HepG2 (cell line): ENCODE data around the gene SULT1C4. TPM values are rescaled to one million over a fixed set of nuclear protein-coding genes. Genes with fewer than 3 reads are reported as not detected.

Experiments used
- CHCHD3 ChIP-seq: sonication (generic); formaldehyde crosslinking; IDR thresholded peaks from 2 replicates; pipeline ENCODE4 v1.8.0; 2022; ENCODE audit warnings: mild to moderate bottlenecking, missing genetic modification reagents, moderate library complexity
- FUBP1 ChIP-seq: sonication (generic); formaldehyde crosslinking; IDR thresholded peaks from 2 replicates; pipeline ENCODE4 v1.5.1; 2020; ENCODE audit warnings: missing genetic modification reagents, mild to moderate bottlenecking, borderline replicate concordance
- KLF11 ChIP-seq: IDR thresholded peaks from 2 replicates; pipeline ENCODE4 v1.6.1; 2016; ENCODE audit warnings: missing compliant biosample characterization
- POLR2A ChIP-seq, 2 experiments: IDR thresholded peaks; 2 replicates each; pipeline ENCODE4 v1.6.1; 2011; ENCODE audit warnings: low read depth in 2 of 2, low read length in 2 of 2, mild to moderate bottlenecking in 1 of 2, moderate library complexity in 1 of 2; ENCODE audit not compliant: insufficient read depth in 1 of 2
- PPARG ChIP-seq: conservative IDR thresholded peaks from 2 replicates; pipeline ENCODE4 v1.6.1; 2016; ENCODE audit warnings: missing biosample characterization, missing genetic modification reagents
- RARA ChIP-seq: IDR thresholded peaks from 2 replicates; pipeline ENCODE4 v1.6.1; 2016; ENCODE audit warnings: missing genetic modification reagents, missing compliant biosample characterization
- RXRB ChIP-seq: IDR thresholded peaks from 2 replicates; pipeline ENCODE4 v1.6.1; 2016; ENCODE audit warnings: borderline replicate concordance, missing genetic modification reagents, missing compliant biosample characterization
- SMARCE1 ChIP-seq: fragments of 450-650 bp; IDR thresholded peaks from 2 replicates; pipeline ENCODE4 v1.6.1; 2017; ENCODE audit warnings: borderline replicate concordance
- SP2 ChIP-seq: sonication (generic); formaldehyde crosslinking; IDR thresholded peaks from 2 replicates; pipeline ENCODE4 v1.5.1; 2020; ENCODE audit warnings: mild to moderate bottlenecking, missing genetic modification reagents
- THYN1 ChIP-seq: sonication (generic); formaldehyde crosslinking; IDR thresholded peaks from 2 replicates; pipeline ENCODE4 v1.8.1; 2023; ENCODE audit warnings: low read depth, mild to moderate bottlenecking, moderate library complexity, missing genetic modification reagents, borderline replicate concordance
- ZBTB37 ChIP-seq: sonication (generic); formaldehyde crosslinking; IDR thresholded peaks from 2 replicates; pipeline ENCODE4 v1.4.0; 2020; ENCODE audit warnings: mild to moderate bottlenecking, missing genetic modification reagents
- ZNF451 ChIP-seq: sonication (generic); formaldehyde crosslinking; IDR thresholded peaks from 2 replicates; pipeline ENCODE4 v1.5.0; 2020; ENCODE audit warnings: mild to moderate bottlenecking, missing genetic modification reagents
- ZNF564 ChIP-seq: sonication (generic); formaldehyde crosslinking; IDR thresholded peaks from 2 replicates; pipeline ENCODE4 v1.8.1; 2023; ENCODE audit warnings: mild to moderate bottlenecking, missing genetic modification reagents
- ZNF879 ChIP-seq: sonication (generic); formaldehyde crosslinking; IDR thresholded peaks from 2 replicates; pipeline ENCODE4 v1.8.1; 2023; ENCODE audit warnings: missing genetic modification reagents
- polyA plus RNA-seq, 8 experiments: library from polyadenylated mRNA; depleted of rRNA in 3 of 8; stranded (reverse) in 7 of 8; unstranded in 1 of 8; fragments of >200 nt; fragmentation: Illumina TruSeq in 4 of 8; extraction: Trizol in 4 of 8; gene quantifications; 2 replicates each; pipeline versions ENCODE4 v1.2.1 to v1.2.3, GENCODE V29; 2011 to 2016; ENCODE audit warnings: low read depth in 4 of 8, missing spikeins in 1 of 8, mixed read lengths in 1 of 8; ENCODE audit not compliant: insufficient read depth in 1 of 8
- total RNA-seq, 5 experiments: library from RNA; depleted of rRNA; stranded (reverse); fragments of >200 nt; fragmentation: Illumina TruSeq; extraction: Trizol; gene quantifications; 2 replicates each; pipeline ENCODE4 v1.2.3, GENCODE V29; 2016; ENCODE audit warnings: low read depth in 1 of 5
- TF ChIP-seq, protein P1 (sequence below): sonication (generic); formaldehyde crosslinking; IDR thresholded peaks from 2 replicates; pipeline ENCODE4 v1.5.0; 2020; ENCODE audit warnings: missing genetic modification reagents, mild to moderate bottlenecking, borderline replicate concordance
- TF ChIP-seq, protein P2 (sequence below): sonication (generic); formaldehyde crosslinking; IDR thresholded peaks from 2 replicates; pipeline ENCODE4 v1.5.0; 2020; ENCODE audit warnings: mild to moderate bottlenecking, missing genetic modification reagents, borderline replicate concordance

SULT1C4 gene
- total and polyA plus RNA-seq, 2 of the 13 experiments (the other 11 are each of a cell fraction or from before 2014, with no cell fraction given): 1.3 to 8.6 TPM

DNA sequence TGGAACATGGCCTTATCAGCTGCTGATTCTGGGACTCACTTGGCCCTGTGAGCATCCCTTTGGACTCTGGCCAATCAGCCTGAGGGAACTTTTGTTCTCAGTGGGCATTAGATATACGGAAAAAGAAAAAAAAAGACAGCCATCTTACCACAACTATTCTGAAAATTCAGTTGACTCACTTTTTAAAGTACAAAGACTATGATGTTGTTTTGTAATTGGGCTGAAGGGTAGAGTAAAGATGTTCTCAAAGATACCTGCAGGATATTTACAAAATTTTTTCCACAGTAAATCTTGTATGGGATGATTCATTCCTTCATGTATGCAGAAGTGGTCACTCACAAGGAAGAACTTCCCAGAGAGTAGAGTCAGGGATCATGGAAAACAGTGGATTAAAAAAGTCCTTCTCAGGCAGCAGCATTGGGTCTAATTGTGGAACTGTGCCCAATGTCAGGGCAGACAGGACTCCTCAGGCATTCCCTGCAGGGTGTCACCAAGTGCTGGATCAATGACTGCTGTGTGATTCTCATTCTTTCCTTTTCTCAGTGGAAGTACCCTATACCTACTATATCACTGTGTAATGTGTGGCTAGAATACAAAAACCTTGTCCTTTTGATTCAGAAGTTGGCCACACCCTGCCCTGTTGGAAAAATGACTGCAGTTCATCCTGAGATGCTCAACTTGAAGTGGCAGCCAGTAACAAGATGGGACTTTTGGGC is 35.4 kb downstream of the SULT1C4 start (continued):
- TF ChIP-seq, protein P1, sequence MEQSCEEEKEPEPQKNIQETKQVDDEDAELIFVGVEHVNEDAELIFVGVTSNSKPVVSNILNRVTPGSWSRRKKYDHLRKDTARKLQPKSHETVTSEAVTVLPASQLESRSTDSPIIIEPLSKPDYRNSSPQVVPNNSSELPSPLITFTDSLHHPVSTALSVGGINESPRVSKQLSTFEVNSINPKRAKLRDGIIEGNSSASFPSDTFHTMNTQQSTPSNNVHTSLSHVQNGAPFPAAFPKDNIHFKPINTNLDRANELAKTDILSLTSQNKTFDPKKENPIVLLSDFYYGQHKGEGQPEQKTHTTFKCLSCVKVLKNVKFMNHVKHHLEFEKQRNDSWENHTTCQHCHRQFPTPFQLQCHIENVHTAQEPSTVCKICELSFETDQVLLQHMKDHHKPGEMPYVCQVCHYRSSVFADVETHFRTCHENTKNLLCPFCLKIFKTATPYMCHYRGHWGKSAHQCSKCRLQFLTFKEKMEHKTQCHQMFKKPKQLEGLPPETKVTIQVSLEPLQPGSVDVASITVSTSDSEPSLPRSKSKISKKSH (CRISPR knock-in tag): no peak
- TF ChIP-seq KLF11 (CRISPR knock-in tag): no peak
- no peak for TF ChIP-seq ZNF451
- TF ChIP-seq POLR2A (IDR thresholded peaks at IDR 0.05; ENCODE audit: insufficient read depth in 1 of 2, low read depth in 2 of 2, low read length in 2 of 2): no peak
- no peak for TF ChIP-seq CHCHD3
- TF ChIP-seq FUBP1 (CRISPR knock-in tag): no peak
- TF ChIP-seq ZBTB37 (CRISPR knock-in tag): no peak
- no peak for TF ChIP-seq ZNF879 (CRISPR knock-in tag)
- no peak for TF ChIP-seq ZNF564 (CRISPR knock-in tag)
- peak; percentile 63; the same call in 1 of the 2 replicates for TF ChIP-seq PPARG (CRISPR knock-in tag)
- TF ChIP-seq THYN1 (CRISPR knock-in tag): no peak
- TF ChIP-seq, protein P2, sequence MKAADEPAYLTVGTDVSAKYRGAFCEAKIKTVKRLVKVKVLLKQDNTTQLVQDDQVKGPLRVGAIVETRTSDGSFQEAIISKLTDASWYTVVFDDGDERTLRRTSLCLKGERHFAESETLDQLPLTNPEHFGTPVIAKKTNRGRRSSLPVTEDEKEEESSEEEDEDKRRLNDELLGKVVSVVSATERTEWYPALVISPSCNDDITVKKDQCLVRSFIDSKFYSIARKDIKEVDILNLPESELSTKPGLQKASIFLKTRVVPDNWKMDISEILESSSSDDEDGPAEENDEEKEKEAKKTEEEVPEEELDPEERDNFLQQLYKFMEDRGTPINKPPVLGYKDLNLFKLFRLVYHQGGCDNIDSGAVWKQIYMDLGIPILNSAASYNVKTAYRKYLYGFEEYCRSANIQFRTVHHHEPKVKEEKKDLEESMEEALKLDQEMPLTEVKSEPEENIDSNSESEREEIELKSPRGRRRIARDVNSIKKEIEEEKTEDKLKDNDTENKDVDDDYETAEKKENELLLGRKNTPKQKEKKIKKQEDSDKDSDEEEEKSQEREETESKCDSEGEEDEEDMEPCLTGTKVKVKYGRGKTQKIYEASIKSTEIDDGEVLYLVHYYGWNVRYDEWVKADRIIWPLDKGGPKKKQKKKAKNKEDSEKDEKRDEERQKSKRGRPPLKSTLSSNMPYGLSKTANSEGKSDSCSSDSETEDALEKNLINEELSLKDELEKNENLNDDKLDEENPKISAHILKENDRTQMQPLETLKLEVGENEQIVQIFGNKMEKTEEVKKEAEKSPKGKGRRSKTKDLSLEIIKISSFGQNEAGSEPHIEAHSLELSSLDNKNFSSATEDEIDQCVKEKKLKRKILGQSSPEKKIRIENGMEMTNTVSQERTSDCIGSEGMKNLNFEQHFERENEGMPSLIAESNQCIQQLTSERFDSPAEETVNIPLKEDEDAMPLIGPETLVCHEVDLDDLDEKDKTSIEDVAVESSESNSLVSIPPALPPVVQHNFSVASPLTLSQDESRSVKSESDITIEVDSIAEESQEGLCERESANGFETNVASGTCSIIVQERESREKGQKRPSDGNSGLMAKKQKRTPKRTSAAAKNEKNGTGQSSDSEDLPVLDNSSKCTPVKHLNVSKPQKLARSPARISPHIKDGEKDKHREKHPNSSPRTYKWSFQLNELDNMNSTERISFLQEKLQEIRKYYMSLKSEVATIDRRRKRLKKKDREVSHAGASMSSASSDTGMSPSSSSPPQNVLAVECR (CRISPR knock-in tag): no peak
- TF ChIP-seq SP2 (CRISPR knock-in tag): no peak
- TF ChIP-seq RXRB (CRISPR knock-in tag): peak; percentile 16; the same call in 1 of the 2 replicates
- no peak for TF ChIP-seq SMARCE1
- TF ChIP-seq RARA (CRISPR knock-in tag): 0 out of 2 replicates have a peak, but pooled peaks have one; percentile 21
